Calu3 (cell line): ENCODE measurements around the gene HPF1. TPM values are rescaled to one million over a fixed set of nuclear protein-coding genes. Genes with fewer than 3 reads are reported as not detected.
A peak's percentile ranks its signal among the peaks of the same experiment; 100 is the strongest.

Experiments
- BruUV-seq: library from RNA; stranded (reverse); fragments of 400-500 nt; replicated peaks from 2 replicates; lab custom pipeline; 2021; lab: Mats Ljungman, UMichigan
- CTCF ChIA-PET: fragments of 300-600 bp; sonication (Branson Sonifier 250); formaldehyde crosslinking; loops from one replicate; lab custom pipeline; 2022; ENCODE audit warnings: antibody characterized with exemption; lab: Charles Lee
- DNase-seq: peaks from one replicate; pipeline ENCODE4 v3.0.0; 2022
- H3K27ac Mint-ChIP-seq: one replicate; pipeline ENCODE4 v1.8.0; 2022; ENCODE audit warnings: mixed read lengths; ENCODE audit not compliant: unreplicated experiment
- H3K27me3 Mint-ChIP-seq: one replicate; pipeline ENCODE4 v1.8.0; 2022; ENCODE audit warnings: mixed read lengths; ENCODE audit not compliant: unreplicated experiment
- H3K36me3 Mint-ChIP-seq: one replicate; pipeline ENCODE4 v1.8.0; 2022; ENCODE audit warnings: mild to moderate bottlenecking, moderate library complexity, mixed read lengths; ENCODE audit not compliant: insufficient read depth, unreplicated experiment
- H3K4me1 Mint-ChIP-seq: one replicate; pipeline ENCODE4 v1.8.0; 2022; ENCODE audit warnings: mild to moderate bottlenecking, low read depth, mixed read lengths; ENCODE audit not compliant: unreplicated experiment
- H3K4me3 Mint-ChIP-seq: one replicate; pipeline ENCODE4 v1.8.0; 2022; ENCODE audit warnings: mild to moderate bottlenecking, low read depth, moderate library complexity, mixed read lengths; ENCODE audit not compliant: unreplicated experiment
- H3K9me3 Mint-ChIP-seq: one replicate; pipeline ENCODE4 v1.8.0; 2022; ENCODE audit warnings: low read depth, mixed read lengths; ENCODE audit not compliant: unreplicated experiment
- intact Hi-C: fragments of 100-400 bp; cut with micrococcal nuclease; formaldehyde crosslinking; loops from one replicate; pipeline ENCODE4 v1.10.0; 2022; ENCODE audit not compliant: unreplicated experiment
- total RNA-seq: library from RNA; stranded (reverse); gene quantifications from 2 replicates; pipeline ENCODE4 v1.2.3, GENCODE V29; 2022
- TF ChIP-seq, protein P1 (sequence below): fragments of 200-600 bp; IDR thresholded peaks from one replicate; pipeline ENCODE4 v1.8.0; 2022; ENCODE audit warnings: antibody characterized with exemption; ENCODE audit not compliant: unreplicated experiment

HPF1 gene
- total RNA-seq, 1 experiment from 2014 or later = 8.8 TPM

DNA sequence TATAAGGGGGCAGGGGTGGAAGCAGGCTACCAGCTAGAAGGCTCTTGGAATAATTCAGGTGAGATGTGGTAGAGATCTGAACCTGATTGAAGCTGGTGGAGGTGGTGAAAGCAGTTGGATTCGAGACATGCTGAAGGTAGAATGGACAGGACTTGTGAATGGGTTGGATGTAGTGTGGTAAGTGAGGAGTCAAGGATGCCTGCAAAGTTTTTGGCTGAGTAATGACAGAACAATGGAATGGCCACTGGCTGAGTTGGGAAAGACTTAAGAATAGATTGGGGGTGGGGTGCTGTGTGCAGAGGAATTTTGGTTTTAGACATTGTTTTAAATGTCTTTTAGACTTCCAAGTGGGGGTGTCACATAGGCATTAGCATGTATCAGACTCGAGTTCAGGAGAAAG is 33.5 kb downstream of the HPF1 start:
- BruUV-seq = no TSS peak
- DNase-seq = no peak
- TF ChIP-seq, protein P1, sequence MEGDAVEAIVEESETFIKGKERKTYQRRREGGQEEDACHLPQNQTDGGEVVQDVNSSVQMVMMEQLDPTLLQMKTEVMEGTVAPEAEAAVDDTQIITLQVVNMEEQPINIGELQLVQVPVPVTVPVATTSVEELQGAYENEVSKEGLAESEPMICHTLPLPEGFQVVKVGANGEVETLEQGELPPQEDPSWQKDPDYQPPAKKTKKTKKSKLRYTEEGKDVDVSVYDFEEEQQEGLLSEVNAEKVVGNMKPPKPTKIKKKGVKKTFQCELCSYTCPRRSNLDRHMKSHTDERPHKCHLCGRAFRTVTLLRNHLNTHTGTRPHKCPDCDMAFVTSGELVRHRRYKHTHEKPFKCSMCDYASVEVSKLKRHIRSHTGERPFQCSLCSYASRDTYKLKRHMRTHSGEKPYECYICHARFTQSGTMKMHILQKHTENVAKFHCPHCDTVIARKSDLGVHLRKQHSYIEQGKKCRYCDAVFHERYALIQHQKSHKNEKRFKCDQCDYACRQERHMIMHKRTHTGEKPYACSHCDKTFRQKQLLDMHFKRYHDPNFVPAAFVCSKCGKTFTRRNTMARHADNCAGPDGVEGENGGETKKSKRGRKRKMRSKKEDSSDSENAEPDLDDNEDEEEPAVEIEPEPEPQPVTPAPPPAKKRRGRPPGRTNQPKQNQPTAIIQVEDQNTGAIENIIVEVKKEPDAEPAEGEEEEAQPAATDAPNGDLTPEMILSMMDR = no peak
- Mint-ChIP-seq H3K9me3 (no peaks in the 10 kb centered on the region), H3K27ac (no peak overlapping the region), H3K4me3 (no peak overlapping the region), H3K4me1 (no peaks in the 10 kb centered on the region), H3K27me3 (no peaks in the 10 kb centered on the region), H3K36me3 (no peaks in the 10 kb centered on the region)
- CTCF ChIA-PET = no interaction called here
- intact Hi-C loops = loop anchor here (10.0 kb wide), 1 partner anchor 109 kb away; the partner anchor contains the start of gene NEK1

DNA sequence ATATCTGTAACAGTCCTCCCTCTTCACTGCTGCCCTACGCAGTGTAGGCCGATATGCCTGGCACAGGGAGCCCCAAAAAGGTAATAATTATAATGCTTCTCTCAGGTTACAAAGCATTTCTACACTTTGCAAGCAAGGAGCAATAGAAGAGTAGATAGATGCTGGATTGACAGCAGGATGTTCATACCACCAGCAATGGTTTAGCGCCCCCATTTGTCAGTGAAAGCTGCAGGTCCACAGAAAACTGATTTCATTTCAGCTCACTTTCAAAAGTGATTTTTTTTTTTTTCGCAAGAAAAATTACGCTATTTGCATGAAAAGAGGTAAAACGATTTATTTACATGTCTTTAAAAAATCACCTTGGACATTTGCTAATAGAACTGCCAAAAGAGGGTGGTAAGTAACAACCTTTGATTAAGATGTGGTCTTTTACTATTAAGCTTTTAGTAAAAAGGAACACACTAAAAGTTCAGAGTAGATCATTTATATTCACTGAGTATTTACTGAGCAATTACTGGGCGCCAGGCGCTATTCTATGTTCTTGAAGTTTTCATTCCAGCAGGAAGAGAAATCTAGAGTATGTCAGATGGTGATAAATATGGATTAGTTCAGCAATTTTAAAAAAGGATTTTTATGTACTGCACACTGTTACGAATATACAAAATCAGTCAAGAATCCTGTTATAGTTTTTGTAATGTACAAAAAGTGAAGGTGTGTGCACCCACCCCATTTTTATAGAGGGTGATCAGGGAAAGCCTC is 34.4 kb downstream of the HPF1 start:
- intact Hi-C loops = loop anchor here (10.0 kb wide), 1 partner anchor 109 kb away; the partner anchor contains the start of gene NEK1
- no peaks in the 10 kb centered on the region for H3K27me3 Mint-ChIP-seq
- peaks cover 6% of the 10 kb centered on the region for H3K36me3 Mint-ChIP-seq
- no peak overlapping the region for H3K4me3 Mint-ChIP-seq
- CTCF ChIA-PET = interaction anchor here (0.6 kb wide), 2 partner anchors 26 to 111 kb away, joined by 3 to 4 read pairs; partner anchors contain the start of gene NEK1
- no peaks in the 10 kb centered on the region for H3K4me1 Mint-ChIP-seq
- TF ChIP-seq, protein P1 = peak; percentile 17
- no peak for DNase-seq
- no peaks in the 10 kb centered on the region for H3K9me3 Mint-ChIP-seq
- BruUV-seq = no TSS peak
- H3K27ac Mint-ChIP-seq = no peak overlapping the region

DNA sequence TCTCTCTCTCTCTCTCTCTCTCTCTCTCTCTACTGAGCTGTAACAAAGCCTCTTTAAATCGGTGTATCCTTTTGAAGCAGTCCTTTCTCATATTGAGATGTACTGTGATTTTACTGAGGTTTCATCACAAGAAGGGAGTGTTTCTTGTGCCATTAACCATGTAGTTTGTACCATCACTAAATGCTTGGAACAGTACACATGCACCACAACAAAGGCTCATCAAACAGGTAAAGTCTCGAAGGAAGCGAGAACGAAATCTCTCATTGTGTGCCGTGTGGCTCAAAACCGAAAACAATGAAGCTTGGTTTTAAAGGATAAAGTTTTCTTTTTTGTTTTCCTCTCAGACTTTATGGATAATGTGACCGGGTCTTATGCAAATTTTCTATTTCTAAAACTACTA is 37.2 kb downstream of the HPF1 start:
- no peak for DNase-seq
- Mint-ChIP-seq H3K27ac (no peak overlapping the region), H3K36me3 (peaks cover 6% of the 10 kb centered on the region), H3K4me1 (no peaks in the 10 kb centered on the region), H3K9me3 (no peaks in the 10 kb centered on the region), H3K4me3 (no peak overlapping the region), H3K27me3 (no peaks in the 10 kb centered on the region)
- intact Hi-C loops = loop anchor here (10.0 kb wide), 1 partner anchor 106 kb away; the partner anchor contains the start of gene NEK1
- TF ChIP-seq, protein P1 = no peak
- CTCF ChIA-PET = no interaction called here
- BruUV-seq = no TSS peak

DNA sequence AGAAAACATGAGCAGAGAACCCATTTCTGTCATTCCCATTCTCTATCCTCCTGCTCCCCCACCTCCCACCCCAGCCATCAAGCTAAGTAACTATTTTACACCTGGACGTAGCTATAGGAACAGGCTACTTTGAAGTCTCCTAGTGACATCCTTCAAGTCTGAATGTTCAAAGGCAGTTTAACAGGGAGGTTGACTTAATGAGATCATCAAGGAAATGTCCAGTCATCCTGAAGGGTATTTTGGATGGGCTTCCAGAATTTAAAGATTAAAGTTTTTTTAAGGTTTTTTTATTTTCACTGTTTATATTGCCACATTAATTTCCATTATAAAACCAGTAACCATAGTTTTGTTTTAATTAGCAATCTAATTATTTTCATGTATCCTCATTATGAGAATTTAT is 41.1 kb downstream of the HPF1 start:
- no peaks in the 10 kb centered on the region for H3K9me3 Mint-ChIP-seq
- CTCF ChIA-PET = no interaction called here
- no TSS peak for BruUV-seq
- no peak overlapping the region for H3K4me3 Mint-ChIP-seq
- TF ChIP-seq, protein P1 = no peak
- DNase-seq = no peak
- intact Hi-C loops = no loop called here
- H3K36me3 Mint-ChIP-seq = peaks cover 16% of the 10 kb centered on the region
- no peaks in the 10 kb centered on the region for H3K4me1 Mint-ChIP-seq
- no peaks in the 10 kb centered on the region for H3K27me3 Mint-ChIP-seq
- no peak overlapping the region for H3K27ac Mint-ChIP-seq
